ENCODE data around the gene FAM81A. TPM values are rescaled to one million over a fixed set of nuclear protein-coding genes. Genes with fewer than 3 reads are reported as not detected.

Gene FAM81A
- total RNA-seq, 4 donors from 2014 or later, result 1.5 to 4.4 TPM; not detected in 2

DNA sequence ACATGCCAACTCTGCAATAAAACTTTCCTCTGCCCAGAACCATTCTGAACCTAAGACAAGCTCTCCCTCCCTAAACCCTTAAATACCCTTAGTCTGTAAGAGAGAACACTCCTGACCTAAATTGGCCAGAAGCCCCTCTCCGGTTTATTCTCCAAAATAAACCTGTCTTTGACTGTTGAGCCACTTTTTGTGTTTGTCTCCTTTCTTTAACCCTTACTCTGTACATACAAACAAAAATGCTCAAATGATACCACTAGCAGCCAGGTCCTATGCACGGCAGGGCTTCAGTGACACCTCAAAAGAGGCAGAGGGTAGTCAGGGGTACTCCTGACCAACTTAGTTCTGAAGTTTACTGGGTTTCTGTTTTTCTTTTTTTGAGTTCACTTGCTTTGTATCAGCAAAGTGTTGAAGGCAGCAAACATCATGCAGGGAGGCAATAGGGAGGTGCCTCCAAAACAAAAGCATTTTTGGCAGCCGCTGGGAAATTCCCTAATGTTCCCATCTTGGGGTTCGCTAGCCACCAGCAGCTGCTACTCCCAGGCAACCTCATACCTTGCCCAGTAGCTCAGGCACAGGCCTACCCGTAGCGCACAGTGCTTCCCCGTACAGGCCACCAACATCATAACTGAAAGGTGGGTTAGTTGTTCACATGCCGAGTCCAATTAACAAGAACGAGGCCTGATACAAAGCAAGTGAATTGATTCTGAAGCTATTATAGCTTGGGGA, 110.7 kb downstream of the FAM81A start:
- Histone ChIP-seq H3K36me3 (no peaks in the 10 kb centered on the region), H3K27ac (no peak overlapping the region), H3K27me3 (no peaks in the 10 kb centered on the region), H3K4me1 (no peaks in the 10 kb centered on the region), H3K9me3 (no peaks in the 10 kb centered on the region), H3K4me3 (no peak overlapping the region)
- DNase-seq, result no peak
- TF ChIP-seq POLR2A (IDR thresholded peaks at IDR 0.05) (no peak), CTCF (IDR thresholded peaks at IDR 0.05) (no peak)
- intact Hi-C loops (cut with DNase I; ENCODE audit: low total_unique reads), result no loop called here

GRCh38 chr15:59549301-59550185, 111.6 kb downstream of the FAM81A start:
- Histone ChIP-seq H3K36me3 (no peaks in the 10 kb centered on the region), H3K27ac (no peak overlapping the region), H3K4me1 (no peaks in the 10 kb centered on the region), H3K27me3 (no peaks in the 10 kb centered on the region), H3K4me3 (no peak overlapping the region), H3K9me3 (no peaks in the 10 kb centered on the region)
- TF ChIP-seq POLR2A (IDR thresholded peaks at IDR 0.05) (no peak), CTCF (IDR thresholded peaks at IDR 0.05) (no peak)
- no peak for DNase-seq
- intact Hi-C loops (cut with DNase I; ENCODE audit: low total_unique reads), result no loop called here

- TF ChIP-seq POLR2A (IDR thresholded peaks at IDR 0.05), result no peak
- TF ChIP-seq CTCF (IDR thresholded peaks at IDR 0.05), result no peak
- intact Hi-C loops (cut with DNase I; ENCODE audit: low total_unique reads), result no loop called here
- no peaks in the 10 kb centered on the region for H3K4me1 ChIP-seq
- no peaks in the 10 kb centered on the region for H3K36me3 ChIP-seq
- no peaks in the 10 kb centered on the region for H3K9me3 ChIP-seq
- no peak for DNase-seq
- H3K4me3 ChIP-seq, result no peak overlapping the region
- H3K27me3 ChIP-seq, result no peaks in the 10 kb centered on the region
- no peak overlapping the region for H3K27ac ChIP-seq
Measured at GRCh38 chr15:59550530-59550929, 112.5 kb downstream of the FAM81A start.

- Histone ChIP-seq H3K4me3 (no peak overlapping the region), H3K4me1 (no peaks in the 10 kb centered on the region), H3K9me3 (no peaks in the 10 kb centered on the region), H3K27me3 (no peaks in the 10 kb centered on the region), H3K27ac (no peak overlapping the region), H3K36me3 (no peaks in the 10 kb centered on the region)
- DNase-seq, result no peak
- intact Hi-C loops (cut with DNase I; ENCODE audit: low total_unique reads), result no loop called here
- no peak for TF ChIP-seq CTCF (IDR thresholded peaks at IDR 0.05)
Measured at GRCh38 chr15:59550956-59551355, 113.0 kb downstream of the FAM81A start.

Measured in uterus (tissue), 4 donors.